ENCODE measurements around the gene FADS2. TPM values are rescaled to one million over a fixed set of nuclear protein-coding genes. Genes with fewer than 3 reads are reported as not detected.

The FADS2 gene
- total and polyA plus RNA-seq, 2 of the 13 experiments (the other 11 are each of a cell fraction or from before 2014, with no cell fraction given): 90.1 to 124 TPM

DNA sequence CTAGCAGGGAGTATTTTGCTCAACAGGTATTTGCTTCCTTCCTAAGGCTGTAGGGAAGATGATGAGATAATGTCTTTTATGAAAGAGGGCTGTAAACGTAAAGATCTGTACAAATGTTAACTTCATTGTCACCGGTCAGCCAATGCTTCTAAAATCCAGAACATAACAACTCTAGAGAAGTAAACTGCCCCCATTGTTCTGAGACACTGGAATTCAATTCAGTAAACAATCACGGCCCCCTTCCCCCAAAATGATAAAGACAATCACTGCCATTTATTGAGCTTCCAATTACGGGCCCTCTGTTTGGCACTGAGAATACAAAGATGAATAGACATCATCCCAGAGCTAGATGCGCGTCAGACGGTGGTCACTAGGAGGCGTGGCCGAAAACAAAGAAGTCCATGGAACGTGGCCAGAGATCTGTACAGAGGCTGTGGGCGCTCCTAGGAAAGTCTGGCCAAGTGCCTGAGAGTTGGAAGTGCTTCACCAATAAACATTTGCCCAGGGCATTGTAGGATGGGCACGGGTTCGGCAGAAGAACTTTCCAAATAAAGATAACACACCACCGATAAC is 36.3 kb upstream of the FADS2 start (continued):
- TF ChIP-seq AGO1 (IDR thresholded peaks at IDR 0.05; ENCODE audit: low read depth, low read length, poor library complexity, severe bottlenecking) (no peak), POLR2G (IDR thresholded peaks at IDR 0.05; ENCODE audit: low read depth, low read length) (peak; percentile 65; the same call in 1 of the 2 replicates), ZNF567 (CRISPR knock-in tag; IDR thresholded peaks at IDR 0.05; ENCODE audit: borderline replicate concordance) (no peak), ZNF44 (CRISPR knock-in tag; IDR thresholded peaks at IDR 0.05) (no peak), NAIF1 (CRISPR knock-in tag; IDR thresholded peaks at IDR 0.05; ENCODE audit: borderline replicate concordance) (no peak), SPEN (CRISPR knock-in tag; IDR thresholded peaks at IDR 0.05; ENCODE audit: low read depth) (no peak), WIZ (CRISPR knock-in tag; IDR thresholded peaks at IDR 0.05) (0 out of 2 replicates have a peak, but pooled peaks have one; percentile 15), ZIK1 (CRISPR knock-in tag; IDR thresholded peaks at IDR 0.05; ENCODE audit: borderline replicate concordance, low read depth) (no peak), SATB2 (CRISPR knock-in tag; IDR thresholded peaks at IDR 0.05) (no peak; the same call in 1 of the 2 replicates), TOE1 (CRISPR knock-in tag; IDR thresholded peaks at IDR 0.05) (no peak), ZNF644 (CRISPR knock-in tag; IDR thresholded peaks at IDR 0.05; ENCODE audit: low read depth) (no peak), ZNF253 (CRISPR knock-in tag; IDR thresholded peaks at IDR 0.05; ENCODE audit: borderline replicate concordance) (no peak), PAF1 (CRISPR knock-in tag; IDR thresholded peaks at IDR 0.05) (no peak), TOPORS (CRISPR knock-in tag; IDR thresholded peaks at IDR 0.05) (no peak)
- TF ChIP-seq, protein P1, sequence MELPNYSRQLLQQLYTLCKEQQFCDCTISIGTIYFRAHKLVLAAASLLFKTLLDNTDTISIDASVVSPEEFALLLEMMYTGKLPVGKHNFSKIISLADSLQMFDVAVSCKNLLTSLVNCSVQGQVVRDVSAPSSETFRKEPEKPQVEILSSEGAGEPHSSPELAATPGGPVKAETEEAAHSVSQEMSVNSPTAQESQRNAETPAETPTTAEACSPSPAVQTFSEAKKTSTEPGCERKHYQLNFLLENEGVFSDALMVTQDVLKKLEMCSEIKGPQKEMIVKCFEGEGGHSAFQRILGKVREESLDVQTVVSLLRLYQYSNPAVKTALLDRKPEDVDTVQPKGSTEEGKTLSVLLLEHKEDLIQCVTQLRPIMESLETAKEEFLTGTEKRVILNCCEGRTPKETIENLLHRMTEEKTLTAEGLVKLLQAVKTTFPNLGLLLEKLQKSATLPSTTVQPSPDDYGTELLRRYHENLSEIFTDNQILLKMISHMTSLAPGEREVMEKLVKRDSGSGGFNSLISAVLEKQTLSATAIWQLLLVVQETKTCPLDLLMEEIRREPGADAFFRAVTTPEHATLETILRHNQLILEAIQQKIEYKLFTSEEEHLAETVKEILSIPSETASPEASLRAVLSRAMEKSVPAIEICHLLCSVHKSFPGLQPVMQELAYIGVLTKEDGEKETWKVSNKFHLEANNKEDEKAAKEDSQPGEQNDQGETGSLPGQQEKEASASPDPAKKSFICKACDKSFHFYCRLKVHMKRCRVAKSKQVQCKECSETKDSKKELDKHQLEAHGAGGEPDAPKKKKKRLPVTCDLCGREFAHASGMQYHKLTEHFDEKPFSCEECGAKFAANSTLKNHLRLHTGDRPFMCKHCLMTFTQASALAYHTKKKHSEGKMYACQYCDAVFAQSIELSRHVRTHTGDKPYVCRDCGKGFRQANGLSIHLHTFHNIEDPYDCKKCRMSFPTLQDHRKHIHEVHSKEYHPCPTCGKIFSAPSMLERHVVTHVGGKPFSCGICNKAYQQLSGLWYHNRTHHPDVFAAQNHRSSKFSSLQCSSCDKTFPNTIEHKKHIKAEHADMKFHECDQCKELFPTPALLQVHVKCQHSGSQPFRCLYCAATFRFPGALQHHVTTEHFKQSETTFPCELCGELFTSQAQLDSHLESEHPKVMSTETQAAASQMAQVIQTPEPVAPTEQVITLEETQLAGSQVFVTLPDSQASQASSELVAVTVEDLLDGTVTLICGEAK (IDR thresholded peaks at IDR 0.05): no peak
- TF ChIP-seq, protein P1 (CRISPR knock-in tag; IDR thresholded peaks at IDR 0.05): no peak
- TF ChIP-seq, protein P2, sequence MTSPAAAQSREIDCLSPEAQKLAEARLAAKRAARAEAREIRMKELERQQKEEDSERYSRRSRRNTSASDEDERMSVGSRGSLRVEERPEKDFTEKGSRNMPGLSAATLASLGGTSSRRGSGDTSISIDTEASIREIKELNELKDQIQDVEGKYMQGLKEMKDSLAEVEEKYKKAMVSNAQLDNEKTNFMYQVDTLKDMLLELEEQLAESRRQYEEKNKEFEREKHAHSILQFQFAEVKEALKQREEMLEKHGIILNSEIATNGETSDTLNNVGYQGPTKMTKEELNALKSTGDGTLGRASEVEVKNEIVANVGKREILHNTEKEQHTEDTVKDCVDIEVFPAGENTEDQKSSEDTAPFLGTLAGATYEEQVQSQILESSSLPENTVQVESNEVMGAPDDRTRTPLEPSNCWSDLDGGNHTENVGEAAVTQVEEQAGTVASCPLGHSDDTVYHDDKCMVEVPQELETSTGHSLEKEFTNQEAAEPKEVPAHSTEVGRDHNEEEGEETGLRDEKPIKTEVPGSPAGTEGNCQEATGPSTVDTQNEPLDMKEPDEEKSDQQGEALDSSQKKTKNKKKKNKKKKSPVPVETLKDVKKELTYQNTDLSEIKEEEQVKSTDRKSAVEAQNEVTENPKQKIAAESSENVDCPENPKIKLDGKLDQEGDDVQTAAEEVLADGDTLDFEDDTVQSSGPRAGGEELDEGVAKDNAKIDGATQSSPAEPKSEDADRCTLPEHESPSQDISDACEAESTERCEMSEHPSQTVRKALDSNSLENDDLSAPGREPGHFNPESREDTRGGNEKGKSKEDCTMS (CRISPR knock-in tag; conservative IDR thresholded peaks at IDR 0.05): no peak
- TF ChIP-seq, protein P3, sequence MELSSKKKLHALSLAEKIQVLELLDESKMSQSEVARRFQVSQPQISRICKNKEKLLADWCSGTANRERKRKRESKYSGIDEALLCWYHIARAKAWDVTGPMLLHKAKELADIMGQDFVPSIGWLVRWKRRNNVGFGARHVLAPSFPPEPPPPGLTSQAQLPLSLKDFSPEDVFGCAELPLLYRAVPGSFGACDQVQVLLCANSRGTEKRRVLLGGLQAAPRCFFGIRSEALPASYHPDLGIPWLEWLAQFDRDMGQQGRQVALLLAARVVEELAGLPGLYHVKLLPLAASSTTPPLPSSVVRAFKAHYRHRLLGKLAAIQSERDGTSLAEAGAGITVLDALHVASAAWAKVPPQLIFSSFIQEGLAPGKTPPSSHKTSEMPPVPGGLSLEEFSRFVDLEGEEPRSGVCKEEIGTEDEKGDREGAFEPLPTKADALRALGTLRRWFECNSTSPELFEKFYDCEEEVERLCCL (CRISPR knock-in tag; IDR thresholded peaks at IDR 0.05; ENCODE audit: borderline replicate concordance): no peak

Measured in HepG2 (cell line).